Neural crest cell (in vitro differentiated cells): ENCODE data around the gene HSD3B1. TPM values are rescaled to one million over a fixed set of nuclear protein-coding genes. Genes with fewer than 3 reads are reported as not detected.

Experiments used
- DNase-seq: peaks from one replicate; pipeline ENCODE4 v3.0.0; 2021; ENCODE audit warnings: low read depth, mixed read lengths, low spot score
- H3K27ac Mint-ChIP-seq: one replicate; pipeline ENCODE4 v1.8.0; 2021; ENCODE audit warnings: mild to moderate bottlenecking, mixed read lengths; ENCODE audit not compliant: unreplicated experiment
- H3K27me3 Mint-ChIP-seq: 2 replicates; pipeline ENCODE4 v1.8.0; 2021; ENCODE audit warnings: low read depth, mild to moderate bottlenecking, mixed read lengths
- H3K36me3 Mint-ChIP-seq: 2 replicates; pipeline ENCODE4 v1.8.0; 2021; ENCODE audit warnings: low read depth, mild to moderate bottlenecking, mixed read lengths
- H3K4me1 Mint-ChIP-seq: 2 replicates; pipeline ENCODE4 v1.8.0; 2021; ENCODE audit warnings: mixed read lengths
- H3K4me3 Mint-ChIP-seq: one replicate; pipeline ENCODE4 v1.8.0; 2021; ENCODE audit warnings: mild to moderate bottlenecking, mixed read lengths
- H3K9me3 Mint-ChIP-seq: 2 replicates; pipeline ENCODE4 v1.8.0; 2021; ENCODE audit warnings: mixed read lengths
- total RNA-seq: library from RNA; stranded (reverse); gene quantifications from 2 replicates; pipeline ENCODE4 v1.2.1, GENCODE V29; 2021
- TF ChIP-seq, protein P1 (sequence below): fragments of 200-600 bp; sonication (generic); conservative IDR thresholded peaks from 2 replicates; pipeline ENCODE4 v1.5.0; 2021; ENCODE audit warnings: antibody characterized with exemption, mild to moderate bottlenecking

HSD3B1 gene
- total RNA-seq, 1 donor from 2014 or later: not detected

DNA sequence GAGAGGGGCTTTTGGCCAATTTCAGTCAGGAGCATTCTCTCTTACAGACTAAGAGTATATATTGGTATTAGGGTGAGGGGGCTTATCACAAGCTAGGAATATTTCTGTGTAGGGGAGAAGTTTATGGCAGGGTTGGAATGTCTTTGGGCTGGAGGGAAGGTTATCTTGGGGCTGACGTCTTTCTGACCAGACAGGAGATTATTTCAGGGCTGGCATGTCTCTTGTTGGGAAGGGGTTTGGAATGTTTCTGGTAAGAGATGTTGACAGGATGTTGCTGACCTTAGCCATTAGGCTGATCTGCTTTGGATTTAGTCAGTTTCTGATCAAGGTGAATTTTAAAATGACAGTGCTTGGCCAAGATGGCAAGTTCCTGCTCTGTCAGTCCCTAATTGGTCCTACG lies 17.8 kb upstream of the HSD3B1 start:
- Mint-ChIP-seq H3K4me3 (no peak overlapping the region), H3K27me3 (peaks cover 5% of the 10 kb centered on the region), H3K27ac (no peak overlapping the region), H3K36me3 (no peaks in the 10 kb centered on the region), H3K4me1 (no peaks in the 10 kb centered on the region), H3K9me3 (peaks cover under 1% of the 10 kb centered on the region)
- DNase-seq: no peak
- TF ChIP-seq, protein P1, sequence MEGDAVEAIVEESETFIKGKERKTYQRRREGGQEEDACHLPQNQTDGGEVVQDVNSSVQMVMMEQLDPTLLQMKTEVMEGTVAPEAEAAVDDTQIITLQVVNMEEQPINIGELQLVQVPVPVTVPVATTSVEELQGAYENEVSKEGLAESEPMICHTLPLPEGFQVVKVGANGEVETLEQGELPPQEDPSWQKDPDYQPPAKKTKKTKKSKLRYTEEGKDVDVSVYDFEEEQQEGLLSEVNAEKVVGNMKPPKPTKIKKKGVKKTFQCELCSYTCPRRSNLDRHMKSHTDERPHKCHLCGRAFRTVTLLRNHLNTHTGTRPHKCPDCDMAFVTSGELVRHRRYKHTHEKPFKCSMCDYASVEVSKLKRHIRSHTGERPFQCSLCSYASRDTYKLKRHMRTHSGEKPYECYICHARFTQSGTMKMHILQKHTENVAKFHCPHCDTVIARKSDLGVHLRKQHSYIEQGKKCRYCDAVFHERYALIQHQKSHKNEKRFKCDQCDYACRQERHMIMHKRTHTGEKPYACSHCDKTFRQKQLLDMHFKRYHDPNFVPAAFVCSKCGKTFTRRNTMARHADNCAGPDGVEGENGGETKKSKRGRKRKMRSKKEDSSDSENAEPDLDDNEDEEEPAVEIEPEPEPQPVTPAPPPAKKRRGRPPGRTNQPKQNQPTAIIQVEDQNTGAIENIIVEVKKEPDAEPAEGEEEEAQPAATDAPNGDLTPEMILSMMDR: no peak

DNA sequence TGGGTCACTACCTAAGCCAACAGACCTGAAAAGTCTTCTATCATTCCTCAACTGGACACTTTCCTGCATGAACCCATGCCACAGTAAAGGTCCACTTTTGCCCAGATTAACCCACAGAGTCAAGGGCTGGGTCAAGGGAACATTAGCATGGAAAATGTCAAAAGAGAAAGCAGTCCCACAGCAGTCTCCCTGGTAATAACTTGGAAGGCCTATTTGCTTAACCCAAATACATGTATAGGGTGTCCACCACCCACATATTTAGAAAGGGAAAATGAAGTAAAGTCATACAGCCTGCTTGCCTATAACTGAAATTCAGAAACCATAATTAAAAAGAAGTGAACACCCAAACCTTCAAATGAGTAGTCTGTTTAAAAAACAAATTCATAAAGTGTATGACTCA lies 16.1 kb upstream of the HSD3B1 start:
- DNase-seq: no peak
- Mint-ChIP-seq H3K9me3 (peaks cover 4% of the 10 kb centered on the region), H3K4me1 (no peaks in the 10 kb centered on the region), H3K36me3 (peaks cover 3% of the 10 kb centered on the region), H3K4me3 (no peak overlapping the region), H3K27me3 (peaks cover 7% of the 10 kb centered on the region), H3K27ac (no peak overlapping the region)
- TF ChIP-seq, protein P1: no peak

DNA sequence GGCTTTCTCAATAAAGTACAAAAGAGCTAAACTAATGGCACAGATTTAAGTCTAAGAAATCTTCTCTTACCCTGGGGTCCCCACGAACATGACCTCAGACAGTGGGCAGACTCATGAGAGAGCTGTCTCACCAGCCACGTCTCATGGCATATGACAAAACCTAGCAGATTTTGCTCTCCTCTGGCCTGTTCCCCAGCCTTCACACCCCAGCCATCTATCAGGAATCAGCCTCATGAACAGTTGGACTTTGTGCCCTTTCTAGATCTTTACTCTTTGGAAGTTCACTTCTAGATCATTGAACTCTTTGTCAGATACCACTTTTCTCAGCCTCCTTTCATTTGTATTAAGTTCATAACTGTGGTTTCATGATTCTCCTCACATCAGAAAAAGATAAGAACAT lies 14.2 kb upstream of the HSD3B1 start:
- Mint-ChIP-seq H3K27ac (no peak overlapping the region), H3K9me3 (peaks cover 12% of the 10 kb centered on the region), H3K36me3 (peaks cover 11% of the 10 kb centered on the region), H3K27me3 (peaks cover 10% of the 10 kb centered on the region), H3K4me3 (no peak overlapping the region), H3K4me1 (no peaks in the 10 kb centered on the region)
- DNase-seq: no peak
- TF ChIP-seq, protein P1: no peak

DNA sequence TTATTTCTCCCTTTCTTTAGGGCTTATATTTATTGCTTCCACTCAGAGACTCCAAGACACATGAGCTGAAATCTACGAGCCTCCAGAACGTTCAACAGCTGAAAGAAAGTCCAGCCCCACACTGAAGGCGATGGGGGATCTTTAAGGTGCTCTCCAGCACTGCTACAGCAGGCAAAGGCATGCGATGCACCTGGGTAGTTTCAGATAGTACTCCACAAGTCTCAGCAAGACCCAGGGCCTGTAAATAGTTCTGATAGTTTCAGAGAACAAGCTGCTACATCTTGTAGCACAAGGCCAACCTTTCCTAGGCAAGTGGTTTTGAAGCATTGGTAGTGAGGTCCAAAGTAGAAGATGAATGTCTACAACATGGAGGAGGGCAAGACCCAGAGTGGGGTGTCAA lies 2.2 kb upstream of the HSD3B1 start:
- no peak for DNase-seq
- H3K27me3 Mint-ChIP-seq: peaks cover 7% of the 10 kb centered on the region
- no peak overlapping the region for H3K27ac Mint-ChIP-seq
- no peaks in the 10 kb centered on the region for H3K36me3 Mint-ChIP-seq
- TF ChIP-seq, protein P1: no peak
- no peak overlapping the region for H3K4me3 Mint-ChIP-seq
- no peaks in the 10 kb centered on the region for H3K9me3 Mint-ChIP-seq
- peaks cover 4% of the 10 kb centered on the region for H3K4me1 Mint-ChIP-seq

DNA sequence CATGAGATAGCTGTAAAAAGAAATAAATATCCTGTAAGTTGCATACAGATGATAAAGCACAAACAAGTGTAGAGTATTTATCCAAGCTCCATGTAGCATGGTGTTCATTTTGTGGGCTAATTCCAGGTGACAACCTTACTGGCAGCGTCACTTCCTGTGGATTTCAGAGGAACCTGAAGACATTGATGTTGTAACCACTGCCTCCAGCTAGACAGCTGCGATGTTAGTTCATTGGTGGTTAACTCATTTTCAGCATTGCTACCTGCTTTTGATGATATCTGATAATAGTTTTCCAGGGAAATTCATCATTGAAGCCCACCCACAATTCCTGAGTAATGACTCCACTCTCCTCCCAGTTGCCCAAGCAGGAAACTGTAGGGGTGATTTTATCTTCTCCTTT lies 3.0 kb downstream of the HSD3B1 start:
- H3K9me3 Mint-ChIP-seq: no peaks in the 10 kb centered on the region
- TF ChIP-seq, protein P1: no peak
- no peak overlapping the region for H3K27ac Mint-ChIP-seq
- peaks cover 4% of the 10 kb centered on the region for H3K4me1 Mint-ChIP-seq
- DNase-seq: no peak
- peaks cover 13% of the 10 kb centered on the region for H3K27me3 Mint-ChIP-seq
- no peaks in the 10 kb centered on the region for H3K36me3 Mint-ChIP-seq
- no peak overlapping the region for H3K4me3 Mint-ChIP-seq

DNA sequence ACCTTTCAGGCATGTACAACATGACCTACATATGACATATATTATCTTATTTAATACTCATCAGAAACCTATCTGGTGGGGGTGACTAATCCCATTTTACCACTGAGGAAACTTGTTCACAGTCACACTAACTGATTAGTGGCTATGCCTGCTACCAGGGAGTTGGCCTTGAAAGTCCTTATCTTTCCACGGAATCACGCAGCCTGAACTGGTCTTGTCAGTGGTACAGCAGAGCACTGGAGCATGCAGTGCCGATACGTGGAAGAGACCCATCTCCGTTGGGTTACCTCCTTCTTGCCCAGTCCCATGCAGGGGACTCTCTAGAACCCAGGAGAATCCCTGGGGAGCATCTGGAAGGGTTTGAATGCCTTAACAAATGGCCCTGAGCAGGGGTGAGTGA lies 8.2 kb downstream of the HSD3B1 start:
- H3K27ac Mint-ChIP-seq: no peak overlapping the region
- H3K4me3 Mint-ChIP-seq: no peak overlapping the region

More for the DNA sequence above, 8.2 kb downstream of the HSD3B1 start:
- Mint-ChIP-seq H3K9me3 (no peaks in the 10 kb centered on the region), H3K36me3 (no peaks in the 10 kb centered on the region), H3K27me3 (peaks cover 17% of the 10 kb centered on the region), H3K4me1 (peaks cover 4% of the 10 kb centered on the region)
- no peak for DNase-seq
- TF ChIP-seq, protein P1: no peak
